ENCODE measurements around the gene GNL1. TPM values are rescaled to one million over a fixed set of nuclear protein-coding genes. Genes with fewer than 3 reads are reported as not detected.

Gene GNL1
- total and polyA plus RNA-seq, 4 donors: 52.6 to 116 (median 75.3) TPM

DNA sequence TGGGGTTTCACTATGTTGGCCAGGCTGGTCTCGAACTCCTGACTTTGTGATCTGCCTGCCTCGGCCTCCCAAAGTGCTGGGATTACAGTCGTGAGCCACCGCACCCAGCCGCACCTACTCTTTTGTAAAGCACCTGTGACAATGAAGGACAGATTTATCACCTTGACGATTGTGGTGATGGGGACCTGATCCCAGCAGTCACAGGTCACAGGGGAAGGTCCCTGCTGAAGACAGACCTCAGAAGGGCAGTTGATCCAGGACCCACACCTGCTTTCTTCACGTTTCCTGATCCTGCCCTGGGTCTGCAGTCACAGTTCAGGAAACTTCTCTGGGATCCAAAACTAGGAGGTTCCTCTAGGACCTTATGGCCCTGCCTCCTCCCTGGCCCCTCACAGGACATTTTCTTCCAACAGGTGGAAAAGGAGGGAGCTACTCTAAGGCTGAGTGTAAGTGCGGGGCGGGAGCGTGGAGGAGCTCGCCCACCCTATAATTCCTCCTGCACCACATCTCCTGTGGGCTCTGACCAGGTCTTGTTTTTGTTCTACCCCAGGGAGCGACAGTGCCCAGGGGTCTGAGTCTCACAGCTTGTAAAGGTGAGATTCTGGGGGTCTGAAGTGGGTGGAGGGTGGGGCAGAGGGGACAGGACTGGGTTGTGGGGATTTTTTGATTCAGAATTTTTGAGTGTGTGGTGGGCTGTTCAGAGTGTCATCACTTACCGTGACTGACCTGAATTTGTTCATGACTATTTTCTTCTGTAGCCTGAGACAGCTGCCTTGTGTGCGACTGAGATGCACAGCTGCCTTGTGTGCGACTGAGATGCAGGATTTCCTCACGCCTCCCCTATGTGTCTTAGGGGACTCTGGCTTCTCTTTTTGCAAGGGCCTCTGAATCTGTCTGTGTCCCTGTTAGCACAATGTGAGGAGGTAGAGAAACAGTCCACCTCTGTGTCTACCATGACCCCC is 64.0 kb downstream of the GNL1 start:
- WGBS, 2 donors: 93 to 95% methylated on average over 16 of the region's 16 CpGs
- H3K27ac ChIP-seq (ENCODE audit: low read depth in 1 of 2, low read length in 2 of 2): no peak overlapping the region
- peaks cover 4 to 5% of the 10 kb centered on the region in 2 donors for H3K36me3 ChIP-seq (ENCODE audit: control insufficient read depth in 1 of 2, insufficient read depth in 2 of 2, low read length in 1 of 2)
- ATAC-seq (ENCODE audit: low FRiP score): no peak
- H3K27me3 ChIP-seq (ENCODE audit: control insufficient read depth in 1 of 2, insufficient read depth in 2 of 2, low read length in 1 of 2): no peaks in the 10 kb centered on the region
- no peaks in the 10 kb centered on the region for H3K4me1 ChIP-seq (ENCODE audit: control insufficient read depth in 1 of 2, insufficient read depth in 2 of 2, low read length in 2 of 2)
- peak in 1 of 2 donors; percentile 38 for DNase-seq
- no peak overlapping the region for H3K4me3 ChIP-seq (ENCODE audit: low read length in 2 of 2)
- no peaks in the 10 kb centered on the region for H3K9me3 ChIP-seq (ENCODE audit: control insufficient read depth, low read length)
- intact Hi-C loops (cut with DNase I): no loop called here

Small RNAs within 50 kb of the gene (microRNA-seq; reads per million reads assigned to microRNA genes)
- 50.7 to 99.5 reads per million in 2 donors for gene MIR877

Other genes with a start within 250 kb of the GNL1 start
- 10 to 100 TPM; 13.8 to 15.5 TPM for gene TRIM39, start 229.6 kb downstream of the GNL1 start, total RNA-seq
- gene TRIM39, start 229.6 kb downstream of the GNL1 start, polyA plus RNA-seq: 10 to 100 TPM; 10.3 to 15.7 TPM
- 10 to 100 TPM; 26.7 to 32.8 TPM for gene RPP21, start 211.3 kb downstream of the GNL1 start, total RNA-seq
- gene RPP21, start 211.3 kb downstream of the GNL1 start, polyA plus RNA-seq: 100 to 1,000 TPM in 1 of 2 donors, 10 to 100 TPM in 1; 78.0 to 119 TPM
- 100 to 1,000 TPM; 373 to 506 TPM for gene HLA-E, start 67.0 kb downstream of the GNL1 start, total RNA-seq
- gene HLA-E, start 67.0 kb downstream of the GNL1 start, polyA plus RNA-seq: 100 to 1,000 TPM; 148 to 328 TPM
- 10 to 100 TPM in 1 of 2 donors, 1 to 10 TPM in 1; 7.5 to 11.6 TPM for gene PRR3, start 806 bp upstream of the GNL1 start, total RNA-seq
- gene PRR3, start 806 bp upstream of the GNL1 start, polyA plus RNA-seq: 1 to 10 TPM; 4.1 to 9.5 TPM
- gene ABCF1, start 15.0 kb upstream of the GNL1 start, total RNA-seq: 10 to 100 TPM; 35.4 to 41.2 TPM
- 10 to 100 TPM; 20.6 to 22.3 TPM for gene ABCF1, start 15.0 kb upstream of the GNL1 start, polyA plus RNA-seq
- gene PPP1R10, start 60.8 kb upstream of the GNL1 start, total RNA-seq: 10 to 100 TPM; 69.9 to 83.8 TPM
- gene PPP1R10, start 60.8 kb upstream of the GNL1 start, polyA plus RNA-seq: 10 to 100 TPM in 1 of 2 donors, 1 to 10 TPM in 1; 8.6 to 13.2 TPM
- 10 to 100 TPM; 26.6 to 29.8 TPM for gene MRPS18B, start 61.4 kb upstream of the GNL1 start, total RNA-seq
- 10 to 100 TPM; 38.2 to 45.6 TPM for gene MRPS18B, start 61.4 kb upstream of the GNL1 start, polyA plus RNA-seq
- 10 to 100 TPM in 1 of 2 donors, 1 to 10 TPM in 1; 5.8 to 12.9 TPM for gene ATAT1, start 70.4 kb upstream of the GNL1 start, total RNA-seq
- gene ATAT1, start 70.4 kb upstream of the GNL1 start, polyA plus RNA-seq: 1 to 10 TPM; 6.4 to 7.7 TPM
- gene C6orf136, start 90.6 kb upstream of the GNL1 start, total RNA-seq: 10 to 100 TPM in 1 of 2 donors, 1 to 10 TPM in 1; 9.7 to 19.9 TPM
- gene C6orf136, start 90.6 kb upstream of the GNL1 start, polyA plus RNA-seq: 10 to 100 TPM; 18.8 to 21.0 TPM
- 10 to 100 TPM; 22.3 to 25.2 TPM for gene DHX16, start 116.5 kb upstream of the GNL1 start, total RNA-seq
- gene DHX16, start 116.5 kb upstream of the GNL1 start, polyA plus RNA-seq: 10 to 100 TPM; 12.8 to 34.0 TPM
- 100 to 1,000 TPM; 130 to 134 TPM for gene PPP1R18, start 130.2 kb upstream of the GNL1 start, total RNA-seq
- gene PPP1R18, start 130.2 kb upstream of the GNL1 start, polyA plus RNA-seq: 10 to 100 TPM; 68.5 to 83.3 TPM
- gene NRM, start 134.5 kb upstream of the GNL1 start, total RNA-seq: 10 to 100 TPM; 13.0 to 15.0 TPM
- 10 to 100 TPM in 1 of 2 donors, 1 to 10 TPM in 1; 5.6 to 19.6 TPM for gene NRM, start 134.5 kb upstream of the GNL1 start, polyA plus RNA-seq
- gene MDC1, start 160.8 kb upstream of the GNL1 start, total RNA-seq: 10 to 100 TPM; 31.4 to 33.3 TPM
- gene MDC1, start 160.8 kb upstream of the GNL1 start, polyA plus RNA-seq: 10 to 100 TPM in 1 of 2 donors, 1 to 10 TPM in 1; 7.4 to 34.5 TPM
- 100 to 1,000 TPM; 264 to 324 TPM for gene TUBB, start 163.9 kb upstream of the GNL1 start, total RNA-seq
- gene TUBB, start 163.9 kb upstream of the GNL1 start, polyA plus RNA-seq: 100 to 1,000 TPM in 1 of 2 donors, 10 to 100 TPM in 1; 99.5 to 189 TPM
- gene FLOT1, start 186.2 kb upstream of the GNL1 start, total RNA-seq: 100 to 1,000 TPM; 172 to 222 TPM
- gene FLOT1, start 186.2 kb upstream of the GNL1 start, polyA plus RNA-seq: 100 to 1,000 TPM; 153 to 213 TPM
- 10 to 100 TPM; 62.0 to 72.9 TPM for gene IER3, start 188.1 kb upstream of the GNL1 start, total RNA-seq
- gene IER3, start 188.1 kb upstream of the GNL1 start, polyA plus RNA-seq: 10 to 100 TPM; 17.8 to 88.8 TPM